ENCODE measurements around the gene ULK2.

Gene ULK2

GRCh38 chr17:19748807-19749193 lies 118.9 kb downstream of the ULK2 start:
- no peak for TF ChIP-seq FOXP2 (optimal IDR thresholded peaks at IDR 0.05; ENCODE audit: borderline replicate concordance, extremely low read depth, extremely low read length, insufficient read depth)
- TF ChIP-seq POLR2AphosphoS5 (IDR thresholded peaks at IDR 0.05; ENCODE audit: low read depth, low read length) = no peak
- TF ChIP-seq TAF1 (IDR thresholded peaks at IDR 0.05; ENCODE audit: borderline replicate concordance, insufficient read depth, low read length) = no peak
- no peak for TF ChIP-seq REST (IDR thresholded peaks at IDR 0.05; ENCODE audit: insufficient read depth in 1 of 2, low read depth in 2 of 2, low read length in 2 of 2)
- no peak for TF ChIP-seq SIN3A (IDR thresholded peaks at IDR 0.05; ENCODE audit: borderline replicate concordance, insufficient read depth, low read length)

GRCh38 chr17:19747829-19748806 lies 119.6 kb downstream of the ULK2 start, which contains the start of gene ALDH3A1:
Gene ALDH3A1, minus strand, starts transcription at chr17:19748298. Its CDS starts 3,169 bp downstream, at chr17:19745129.
- TF ChIP-seq POLR2AphosphoS5 (IDR thresholded peaks at IDR 0.05; ENCODE audit: low read depth, low read length) (no peak), SIN3A (IDR thresholded peaks at IDR 0.05; ENCODE audit: borderline replicate concordance, insufficient read depth, low read length) (no peak), REST (IDR thresholded peaks at IDR 0.05; ENCODE audit: insufficient read depth in 1 of 2, low read depth in 2 of 2, low read length in 2 of 2) (no peak), TAF1 (IDR thresholded peaks at IDR 0.05; ENCODE audit: borderline replicate concordance, insufficient read depth, low read length) (no peak), FOXP2 (optimal IDR thresholded peaks at IDR 0.05; ENCODE audit: borderline replicate concordance, extremely low read depth, extremely low read length, insufficient read depth) (no peak)

DNA sequence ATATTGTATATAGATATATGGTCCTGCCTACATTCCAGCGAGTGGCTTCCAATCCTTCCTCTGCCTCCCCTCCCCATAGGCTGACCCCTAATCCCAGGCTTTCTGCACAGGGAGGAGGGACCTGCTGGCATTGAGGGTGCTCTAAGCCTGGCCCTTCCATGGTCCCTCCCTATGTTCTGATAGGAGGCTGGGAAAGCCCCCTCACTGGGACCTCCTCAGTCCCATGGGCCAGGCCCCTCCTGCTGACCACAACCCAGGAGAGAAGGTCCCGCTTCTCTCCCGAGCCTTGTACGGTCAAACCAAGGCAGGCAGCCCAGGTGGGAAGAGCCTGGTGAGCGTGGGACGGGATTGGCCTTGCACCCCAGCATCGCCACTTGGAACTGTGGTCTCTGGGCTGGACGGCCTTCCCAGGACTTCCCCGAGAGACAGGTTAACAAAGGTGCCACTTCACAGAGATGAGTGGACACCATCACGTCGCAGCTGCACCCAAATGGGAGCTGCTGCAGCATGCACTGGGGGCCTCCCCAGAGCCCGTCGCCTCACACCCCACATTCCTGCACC lies 120.5 kb downstream of the ULK2 start:
- TF ChIP-seq FOXP2 (optimal IDR thresholded peaks at IDR 0.05; ENCODE audit: borderline replicate concordance, extremely low read depth, extremely low read length, insufficient read depth) (no peak), SIN3A (IDR thresholded peaks at IDR 0.05; ENCODE audit: borderline replicate concordance, insufficient read depth, low read length) (no peak), TAF1 (IDR thresholded peaks at IDR 0.05; ENCODE audit: borderline replicate concordance, insufficient read depth, low read length) (no peak), POLR2AphosphoS5 (IDR thresholded peaks at IDR 0.05; ENCODE audit: low read depth, low read length) (no peak), REST (IDR thresholded peaks at IDR 0.05; ENCODE audit: insufficient read depth in 1 of 2, low read depth in 2 of 2, low read length in 2 of 2) (no peak)

DNA sequence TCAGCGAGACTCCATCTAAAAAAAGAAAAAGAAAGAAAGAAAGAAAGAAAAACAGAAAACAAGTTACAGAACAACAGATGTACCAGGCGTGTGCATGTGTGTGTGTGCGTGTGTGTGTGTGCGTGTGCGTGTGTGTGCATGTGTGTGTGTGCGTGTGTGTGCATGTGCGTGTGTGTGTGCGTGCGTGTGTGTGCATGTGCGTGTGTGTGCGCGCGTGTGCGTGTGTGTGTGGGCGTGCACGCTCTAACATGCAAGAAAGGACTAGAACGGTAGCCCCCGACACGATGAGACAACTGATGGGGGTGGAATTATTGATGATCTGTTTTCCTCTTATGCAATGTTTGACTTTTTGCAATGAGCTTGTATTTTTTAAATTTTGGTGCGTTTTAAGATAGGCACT lies 121.2 kb downstream of the ULK2 start:
- TF ChIP-seq REST (IDR thresholded peaks at IDR 0.05; ENCODE audit: insufficient read depth in 1 of 2, low read depth in 2 of 2, low read length in 2 of 2) (no peak), SIN3A (IDR thresholded peaks at IDR 0.05; ENCODE audit: borderline replicate concordance, insufficient read depth, low read length) (no peak), POLR2AphosphoS5 (IDR thresholded peaks at IDR 0.05; ENCODE audit: low read depth, low read length) (no peak), TAF1 (IDR thresholded peaks at IDR 0.05; ENCODE audit: borderline replicate concordance, insufficient read depth, low read length) (no peak), FOXP2 (optimal IDR thresholded peaks at IDR 0.05; ENCODE audit: borderline replicate concordance, extremely low read depth, extremely low read length, insufficient read depth) (no peak)

Data from PFSK-1 (cell line).